HEK293 (cell line): ENCODE data around the gene PLEKHG5.

Experiments used
- CTCF ChIA-PET: fragments of 350-600 bp; formaldehyde crosslinking; extraction: SDS; loops from one replicate; lab custom pipeline; 2021; ENCODE audit warnings: antibody characterized with exemption; lab: Yijun Ruan, JAX
- POLR2A ChIA-PET: fragments of 300-600 bp; formaldehyde crosslinking; extraction: SDS; loops from one replicate; lab custom pipeline; 2020; ENCODE audit warnings: antibody characterized with exemption, inconsistent platforms; lab: Yijun Ruan, JAX
- H3K27ac ChIP-seq: fragments of 200-500 bp; sonication (Bioruptor generic); 2 replicates; pipeline ENCODE4 v1.5.1; 2014; ENCODE audit warnings: low read depth, low read length, control low read depth, inconsistent platforms; ENCODE audit errors: extremely low read depth
- H3K36me3 ChIP-seq, 2 experiments: fragments of 200-500 bp in 1 of 2; sonication (Bioruptor generic) in 1 of 2; 1 replicate in 1 of 2; 2 replicates in 1 of 2; pipeline ENCODE4 v1.5.1; 2014 to 2017; ENCODE audit warnings: inconsistent platforms in 2 of 2, low read length in 2 of 2; ENCODE audit not compliant: control insufficient read depth in 2 of 2, insufficient read depth in 1 of 2
- H3K4me1 ChIP-seq: fragments of 200-500 bp; sonication (Bioruptor generic); 2 replicates; pipeline ENCODE4 v1.5.1; 2014; ENCODE audit warnings: mild to moderate bottlenecking, low read length, inconsistent platforms; ENCODE audit not compliant: control insufficient read depth, insufficient read depth
- H3K4me3 ChIP-seq: 2 replicates; pipeline ENCODE4 v1.5.1; 2011; ENCODE audit warnings: low read depth, mild to moderate bottlenecking, control low read depth, low read length, moderate library complexity
- H3K9me3 ChIP-seq: fragments of 200-500 bp; sonication (Bioruptor generic); 2 replicates; pipeline ENCODE4 v1.5.1; 2014; ENCODE audit warnings: low read depth, low read length, inconsistent platforms; ENCODE audit not compliant: control insufficient read depth, insufficient read depth
- EGR2 ChIP-seq: fragments of 450-650 bp; formaldehyde crosslinking; IDR thresholded peaks from 2 replicates; pipeline ENCODE4 v1.5.1; 2016; ENCODE audit warnings: low read depth, missing biosample characterization, missing genetic modification characterization
- KLF7 ChIP-seq: fragments of 450-650 bp; formaldehyde crosslinking; IDR thresholded peaks from 2 replicates; pipeline ENCODE4 v1.5.1; 2016; ENCODE audit warnings: missing biosample characterization, missing genetic modification characterization, borderline replicate concordance
- SP2 ChIP-seq: fragments of 450-650 bp; formaldehyde crosslinking; IDR thresholded peaks from 2 replicates; pipeline ENCODE4 v1.5.1; 2016; ENCODE audit warnings: missing biosample characterization, missing genetic modification characterization
- TCF7L2 ChIP-seq: IDR thresholded peaks from 2 replicates; pipeline ENCODE4 v1.6.1; 2011; ENCODE audit warnings: low read depth, mild to moderate bottlenecking, inconsistent platforms, low read length, moderate library complexity, borderline replicate concordance
- WT1 ChIP-seq: fragments of 450-650 bp; formaldehyde crosslinking; IDR thresholded peaks from 2 replicates; pipeline ENCODE4 v1.5.1; 2016; ENCODE audit warnings: missing biosample characterization, missing genetic modification characterization
- YY2 ChIP-seq: fragments of 450-650 bp; formaldehyde crosslinking; IDR thresholded peaks from 2 replicates; pipeline ENCODE4 v1.5.1; 2016; ENCODE audit warnings: missing biosample characterization, missing genetic modification characterization
- ZIC2 ChIP-seq: fragments of 450-650 bp; formaldehyde crosslinking; IDR thresholded peaks from 2 replicates; pipeline ENCODE4 v1.5.1; 2016; ENCODE audit warnings: missing biosample characterization, missing genetic modification characterization
- ZNF221 ChIP-seq: fragments of 450-650 bp; formaldehyde crosslinking; IDR thresholded peaks from 2 replicates; pipeline ENCODE4 v1.5.1; 2017; ENCODE audit warnings: missing biosample characterization, missing genetic modification characterization, borderline replicate concordance
- ZNF302 ChIP-seq: fragments of 450-650 bp; formaldehyde crosslinking; IDR thresholded peaks from 2 replicates; pipeline ENCODE4 v1.5.1; 2016; ENCODE audit warnings: missing biosample characterization, missing genetic modification characterization, low read depth
- ZNF335 ChIP-seq: fragments of 450-650 bp; formaldehyde crosslinking; conservative IDR thresholded peaks from 2 replicates; pipeline ENCODE4 v1.5.1; 2016; ENCODE audit warnings: missing biosample characterization, missing genetic modification characterization
- ZNF341 ChIP-seq: fragments of 450-650 bp; formaldehyde crosslinking; IDR thresholded peaks from 2 replicates; pipeline ENCODE4; 2016; ENCODE audit warnings: low read depth, missing biosample characterization, missing genetic modification characterization
- ZNF423 ChIP-seq: fragments of 450-650 bp; formaldehyde crosslinking; IDR thresholded peaks from 2 replicates; pipeline ENCODE4 v1.5.1; 2016; ENCODE audit warnings: missing biosample characterization, missing genetic modification characterization
- ZNF629 ChIP-seq: fragments of 450-650 bp; formaldehyde crosslinking; IDR thresholded peaks from 2 replicates; pipeline ENCODE4 v1.5.1; 2017; ENCODE audit warnings: missing biosample characterization, missing genetic modification characterization
- ZNF654 ChIP-seq: fragments of 450-650 bp; formaldehyde crosslinking; IDR thresholded peaks from 2 replicates; pipeline ENCODE4 v1.5.1; 2016; ENCODE audit warnings: low read depth, missing biosample characterization, missing genetic modification characterization
- ZNF664 ChIP-seq: fragments of 450-650 bp; formaldehyde crosslinking; IDR thresholded peaks from 2 replicates; pipeline ENCODE4 v1.5.1; 2016; ENCODE audit warnings: missing biosample characterization, missing genetic modification characterization
- ZNF704 ChIP-seq: fragments of 450-650 bp; formaldehyde crosslinking; IDR thresholded peaks from 2 replicates; pipeline ENCODE4 v1.5.1; 2016; ENCODE audit warnings: missing biosample characterization, missing genetic modification characterization
- ZNF747 ChIP-seq: fragments of 450-650 bp; formaldehyde crosslinking; IDR thresholded peaks from 2 replicates; pipeline ENCODE4 v1.5.1; 2016; ENCODE audit warnings: missing biosample characterization, missing genetic modification characterization
- ZNF76 ChIP-seq: fragments of 450-650 bp; formaldehyde crosslinking; IDR thresholded peaks from 2 replicates; pipeline ENCODE4; 2016; ENCODE audit warnings: low read depth, missing biosample characterization, missing genetic modification characterization, borderline replicate concordance
- ZNF843 ChIP-seq: fragments of 450-650 bp; formaldehyde crosslinking; IDR thresholded peaks from 2 replicates; pipeline ENCODE4 v1.5.1; 2016; ENCODE audit warnings: missing biosample characterization, missing genetic modification characterization
- ZSCAN18 ChIP-seq: fragments of 450-650 bp; formaldehyde crosslinking; IDR thresholded peaks from 2 replicates; pipeline ENCODE4 v1.5.1; 2016; ENCODE audit warnings: missing biosample characterization, missing genetic modification characterization
- ZXDB ChIP-seq: fragments of 450-650 bp; formaldehyde crosslinking; IDR thresholded peaks from 2 replicates; pipeline ENCODE4 v1.5.1; 2016; ENCODE audit warnings: missing biosample characterization, missing genetic modification characterization
- TF ChIP-seq, protein P1 (sequence below): fragments of 450-650 bp; formaldehyde crosslinking; conservative IDR thresholded peaks from 2 replicates; pipeline ENCODE4 v1.5.1; 2016; ENCODE audit warnings: low read depth, missing biosample characterization, missing genetic modification characterization
- TF ChIP-seq, protein P2 (sequence below): fragments of 450-650 bp; formaldehyde crosslinking; IDR thresholded peaks from 2 replicates; pipeline ENCODE4 v1.5.1; 2016; ENCODE audit warnings: missing biosample characterization, missing genetic modification characterization

PLEKHG5 gene

DNA sequence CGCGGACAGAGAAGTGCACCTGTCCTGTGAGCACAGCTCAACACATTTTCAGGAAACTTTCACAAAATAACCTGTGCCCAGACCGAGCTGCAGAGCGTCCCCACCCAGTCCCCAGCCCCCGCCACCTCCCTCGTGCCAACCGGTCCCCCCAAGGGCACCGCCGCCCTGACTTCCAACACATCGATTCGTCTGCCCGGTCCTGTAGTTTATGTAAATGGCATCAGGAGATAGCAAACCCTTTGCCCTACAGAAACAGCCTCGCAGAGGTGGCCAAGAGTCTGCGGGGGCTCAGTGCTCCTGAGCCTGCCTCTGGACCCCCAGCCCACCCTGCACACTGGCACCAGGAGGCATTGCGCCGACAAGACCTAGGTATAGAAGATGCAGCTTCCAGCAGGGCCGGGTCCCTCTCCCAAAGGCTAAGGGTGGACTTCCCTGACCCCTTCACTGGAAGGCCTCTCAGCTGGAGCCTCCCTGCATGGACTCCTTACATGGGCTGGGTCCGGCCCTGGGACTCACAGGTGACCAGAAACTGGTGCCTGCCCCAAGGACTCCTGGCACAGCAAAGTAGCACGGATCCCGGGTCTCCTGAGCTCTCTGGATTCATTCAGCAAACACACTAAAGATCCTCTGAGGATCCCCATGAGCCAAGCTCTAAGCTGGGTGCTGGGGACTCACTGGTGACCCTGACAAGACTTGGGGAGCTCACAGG, 6.6 kb upstream of the PLEKHG5 start:
- Histone ChIP-seq H3K9me3 (no peaks in the 10 kb centered on the region), H3K36me3 (peaks cover 0 to 3% of the 10 kb centered on the region in 2 experiments; a peak in 1 of 3 replicates), H3K27ac (no peak overlapping the region), H3K4me1 (no peaks in the 10 kb centered on the region), H3K4me3 (peak overlapping the region; percentile 56)
- TF ChIP-seq ZNF221 (no peak), TCF7L2 (no peak), ZNF704 (tag by site-specific recombination) (no peak), ZNF843 (tag by site-specific recombination) (no peak), EGR2 (tag by site-specific recombination) (no peak), WT1 (tag by site-specific recombination) (no peak), ZSCAN18 (tag by site-specific recombination) (no peak), ZNF654 (tag by site-specific recombination) (no peak), ZNF747 (tag by site-specific recombination) (no peak)
- TF ChIP-seq, protein P1, sequence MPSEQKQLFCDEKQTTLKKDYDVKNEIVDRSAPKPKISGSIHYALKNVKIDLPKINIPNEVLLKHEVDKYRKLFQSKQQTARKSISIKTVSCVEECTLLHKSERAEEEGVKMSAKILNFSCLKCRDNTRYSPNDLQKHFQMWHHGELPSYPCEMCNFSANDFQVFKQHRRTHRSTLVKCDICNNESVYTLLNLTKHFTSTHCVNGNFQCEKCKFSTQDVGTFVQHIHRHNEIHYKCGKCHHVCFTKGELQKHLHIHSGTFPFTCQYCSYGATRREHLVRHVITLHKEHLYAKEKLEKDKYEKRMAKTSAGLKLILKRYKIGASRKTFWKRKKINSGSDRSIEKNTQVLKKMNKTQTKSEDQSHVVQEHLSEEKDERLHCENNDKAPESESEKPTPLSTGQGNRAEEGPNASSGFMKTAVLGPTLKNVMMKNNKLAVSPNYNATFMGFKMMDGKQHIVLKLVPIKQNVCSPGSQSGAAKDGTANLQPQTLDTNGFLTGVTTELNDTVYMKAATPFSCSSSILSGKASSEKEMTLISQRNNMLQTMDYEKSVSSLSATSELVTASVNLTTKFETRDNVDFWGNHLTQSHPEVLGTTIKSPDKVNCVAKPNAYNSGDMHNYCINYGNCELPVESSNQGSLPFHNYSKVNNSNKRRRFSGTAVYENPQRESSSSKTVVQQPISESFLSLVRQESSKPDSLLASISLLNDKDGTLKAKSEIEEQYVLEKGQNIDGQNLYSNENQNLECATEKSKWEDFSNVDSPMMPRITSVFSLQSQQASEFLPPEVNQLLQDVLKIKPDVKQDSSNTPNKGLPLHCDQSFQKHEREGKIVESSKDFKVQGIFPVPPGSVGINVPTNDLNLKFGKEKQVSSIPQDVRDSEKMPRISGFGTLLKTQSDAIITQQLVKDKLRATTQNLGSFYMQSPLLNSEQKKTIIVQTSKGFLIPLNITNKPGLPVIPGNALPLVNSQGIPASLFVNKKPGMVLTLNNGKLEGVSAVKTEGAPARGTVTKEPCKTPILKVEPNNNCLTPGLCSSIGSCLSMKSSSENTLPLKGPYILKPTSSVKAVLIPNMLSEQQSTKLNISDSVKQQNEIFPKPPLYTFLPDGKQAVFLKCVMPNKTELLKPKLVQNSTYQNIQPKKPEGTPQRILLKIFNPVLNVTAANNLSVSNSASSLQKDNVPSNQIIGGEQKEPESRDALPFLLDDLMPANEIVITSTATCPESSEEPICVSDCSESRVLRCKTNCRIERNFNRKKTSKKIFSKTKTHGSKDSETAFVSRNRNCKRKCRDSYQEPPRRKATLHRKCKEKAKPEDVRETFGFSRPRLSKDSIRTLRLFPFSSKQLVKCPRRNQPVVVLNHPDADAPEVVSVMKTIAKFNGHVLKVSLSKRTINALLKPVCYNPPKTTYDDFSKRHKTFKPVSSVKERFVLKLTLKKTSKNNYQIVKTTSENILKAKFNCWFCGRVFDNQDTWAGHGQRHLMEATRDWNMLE (tag by site-specific recombination), result no peak
- ChIA-PET POLR2A (no interaction called here), CTCF (interaction anchor here (1.2 to 2.2 kb wide), 3 partner anchors 8 to 149 kb away, joined by 3 to 13 read pairs (median 10); partner anchors contain the start of gene PLEKHG5)

DNA sequence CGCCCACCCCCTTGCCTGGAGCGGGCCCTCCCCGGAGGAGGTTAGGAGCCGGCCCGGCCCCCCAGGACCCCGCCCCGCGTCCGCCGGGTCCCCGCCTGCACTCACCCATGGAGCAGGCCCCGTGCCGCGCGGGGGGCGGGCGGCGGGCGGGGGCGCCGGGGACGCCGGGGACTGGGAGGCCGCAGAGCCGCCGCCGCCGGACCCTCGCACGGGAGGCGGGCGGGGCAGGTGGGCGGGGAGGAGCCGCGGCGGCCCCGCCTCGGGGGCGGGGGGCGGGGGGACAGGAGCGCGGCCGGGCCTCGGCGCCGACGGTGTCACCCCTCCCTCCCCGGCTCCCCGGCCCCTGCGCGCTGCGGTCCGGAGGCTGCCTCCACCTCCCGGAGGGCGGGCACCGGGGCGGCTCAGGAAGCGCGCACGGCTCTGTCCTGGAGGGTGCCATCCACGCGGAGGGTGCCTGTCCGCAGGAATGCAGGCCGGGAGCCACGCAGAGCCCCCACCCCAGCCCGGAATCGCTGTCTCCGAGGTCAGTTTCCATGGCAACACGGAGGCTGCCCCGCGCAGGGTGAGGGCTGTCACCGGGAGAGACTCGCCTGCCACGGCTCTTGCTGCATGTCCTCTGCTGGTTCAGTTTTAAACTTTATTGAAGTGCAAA, 5.9 kb upstream of the PLEKHG5 start:
- CTCF ChIA-PET, result interaction anchor here (2.1 kb wide), 1 partner anchor 11 kb away, joined by 10 read pairs; no protein-coding TSS in a partner anchor
- POLR2A ChIA-PET, result no interaction called here
- TF ChIP-seq, protein P2, sequence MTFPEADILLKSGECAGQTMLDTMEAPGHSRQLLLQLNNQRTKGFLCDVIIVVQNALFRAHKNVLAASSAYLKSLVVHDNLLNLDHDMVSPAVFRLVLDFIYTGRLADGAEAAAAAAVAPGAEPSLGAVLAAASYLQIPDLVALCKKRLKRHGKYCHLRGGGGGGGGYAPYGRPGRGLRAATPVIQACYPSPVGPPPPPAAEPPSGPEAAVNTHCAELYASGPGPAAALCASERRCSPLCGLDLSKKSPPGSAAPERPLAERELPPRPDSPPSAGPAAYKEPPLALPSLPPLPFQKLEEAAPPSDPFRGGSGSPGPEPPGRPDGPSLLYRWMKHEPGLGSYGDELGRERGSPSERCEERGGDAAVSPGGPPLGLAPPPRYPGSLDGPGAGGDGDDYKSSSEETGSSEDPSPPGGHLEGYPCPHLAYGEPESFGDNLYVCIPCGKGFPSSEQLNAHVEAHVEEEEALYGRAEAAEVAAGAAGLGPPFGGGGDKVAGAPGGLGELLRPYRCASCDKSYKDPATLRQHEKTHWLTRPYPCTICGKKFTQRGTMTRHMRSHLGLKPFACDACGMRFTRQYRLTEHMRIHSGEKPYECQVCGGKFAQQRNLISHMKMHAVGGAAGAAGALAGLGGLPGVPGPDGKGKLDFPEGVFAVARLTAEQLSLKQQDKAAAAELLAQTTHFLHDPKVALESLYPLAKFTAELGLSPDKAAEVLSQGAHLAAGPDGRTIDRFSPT, result 0 out of 2 replicates have a peak, but pooled peaks have one; percentile 48
- TF ChIP-seq ZIC2 (no peak; the same call in 1 of the 2 replicates), ZNF335 (tag by site-specific recombination) (peak; percentile 83), ZNF341 (tag by site-specific recombination) (peak; percentile 95), YY2 (tag by site-specific recombination) (no peak), ZNF302 (no peak), ZNF629 (tag by site-specific recombination) (no peak), ZNF76 (tag by site-specific recombination) (no peak), ZNF664 (tag by site-specific recombination) (no peak), SP2 (tag by site-specific recombination) (peak; percentile 57), ZNF423 (tag by site-specific recombination) (peak; percentile 81), KLF7 (tag by site-specific recombination) (no peak), ZXDB (tag by site-specific recombination) (peak; percentile 71)

More for the DNA sequence above, 5.9 kb upstream of the PLEKHG5 start:
- no peak overlapping the region for H3K27ac ChIP-seq
- H3K36me3 ChIP-seq, result peaks cover 0 to 3% of the 10 kb centered on the region in 2 experiments; a peak in 1 of 3 replicates
- H3K9me3 ChIP-seq, result no peaks in the 10 kb centered on the region
- no peaks in the 10 kb centered on the region for H3K4me1 ChIP-seq
- H3K4me3 ChIP-seq, result peak overlapping the region; percentile 56
